HCT116 (cell line): ENCODE results near the gene ZNF581. TPM values are rescaled to one million over a fixed set of nuclear protein-coding genes. Genes with fewer than 3 reads are reported as not detected.

Experiments used
- ATAC-seq: fragments of 200-7000 bp; cut with Tn5 transposase; 2 replicates; pipeline ENCODE4 v1.9.1; 2020; ENCODE audit warnings: mild to moderate bottlenecking, moderate library complexity
- BruUV-seq: library from RNA; stranded (reverse); fragments of 400-500 nt; replicated peaks from 2 replicates; lab custom pipeline; 2021; lab: Mats Ljungman, UMichigan
- CTCF ChIA-PET: fragments of 300-600 bp; sonication (Branson Sonifier 250); formaldehyde crosslinking; loops from one replicate; lab custom pipeline; 2021; ENCODE audit warnings: antibody characterized with exemption; lab: Charles Lee
- POLR2A ChIA-PET: fragments of 300-600, 350-600 bp; sonication (Branson Sonifier 250); formaldehyde crosslinking; loops from one replicate; lab custom pipeline; 2021; ENCODE audit warnings: antibody characterized with exemption; lab: Charles Lee
- RAD21 ChIA-PET, 2 experiments: fragments of 300-600 bp; sonication (Branson Sonifier 250); formaldehyde crosslinking; loops; one replicate each; lab custom pipeline; 2023; ENCODE audit warnings: low total read pairs in 2 of 2; ENCODE audit not compliant: uncharacterized antibody in 2 of 2, unreplicated experiment in 2 of 2, low non-redundant PET in 1 of 2; lab: Charles Lee
- DNase-seq: peaks from one replicate; pipeline ENCODE4 v3.0.0-alpha.2; 2010; ENCODE audit warnings: low read depth, low spot score
- H2AFZ ChIP-seq: fragments of 200-600 bp; shearing (Covaris generic), sonication (generic); 2 replicates; pipeline ENCODE4 v1.6.1; 2017; ENCODE audit warnings: low read depth, mixed run types, mixed read lengths, antibody characterized with exemption, low read length; ENCODE audit not compliant: poor library complexity, severe bottlenecking
- H3K27ac ChIP-seq: 2 replicates; pipeline ENCODE4 v1.5.1; 2012; ENCODE audit warnings: low read depth, low read length
- H3K27me3 ChIP-seq: fragments of 200-600 bp; sonication (generic); 2 replicates; pipeline ENCODE4 v1.6.1; 2016; ENCODE audit warnings: mixed run types, low read length, mixed read lengths; ENCODE audit not compliant: insufficient read depth
- H3K36me3 ChIP-seq, 2 experiments: fragments of 200-500 bp in 1 of 2; fragments of 200-600 bp in 1 of 2; sonication (Bioruptor generic) in 1 of 2; sonication (generic) in 1 of 2; 2 replicates each; pipeline versions ENCODE4 v1.5.1 to v1.6.1; 2014 to 2016; ENCODE audit warnings: low read length in 2 of 2, inconsistent platforms in 1 of 2, mixed read lengths in 1 of 2, mixed run types in 1 of 2; ENCODE audit not compliant: insufficient read depth in 2 of 2, control insufficient read depth in 1 of 2
- H3K4me1 ChIP-seq, 2 experiments: fragments of 200-600 bp in 1 of 2; sonication (generic) in 1 of 2; 2 replicates each; pipeline versions ENCODE4 v1.5.1 to v1.6.1; 2012 to 2017; ENCODE audit warnings: low read length in 2 of 2, inconsistent platforms in 1 of 2, mild to moderate bottlenecking in 1 of 2, mixed read lengths in 1 of 2, mixed run types in 1 of 2, moderate library complexity in 1 of 2; ENCODE audit not compliant: insufficient read depth in 2 of 2, control insufficient read depth in 1 of 2
- H3K4me2 ChIP-seq: fragments of 200-600 bp; sonication (generic); 2 replicates; pipeline ENCODE4 v1.6.1; 2017; ENCODE audit warnings: mixed run types, low read length, mixed read lengths
- H3K4me3 ChIP-seq, 2 experiments: fragments of 200-600 bp in 1 of 2; sonication (generic) in 1 of 2; replicated peaks in 1 of 2; 2 replicates each; pipeline ENCODE4 v1.5.1; 2011 to 2016; ENCODE audit warnings: low read length in 2 of 2, control low read depth in 1 of 2, low read depth in 1 of 2, mild to moderate bottlenecking in 1 of 2, mixed read lengths in 1 of 2, mixed run types in 1 of 2
- H3K79me2 ChIP-seq: fragments of 200-600 bp; sonication (generic); 2 replicates; pipeline ENCODE4 v1.6.1; 2017; ENCODE audit warnings: mild to moderate bottlenecking, mixed run types, low read length, moderate library complexity, mixed read lengths; ENCODE audit not compliant: insufficient read depth
- H3K9ac ChIP-seq: fragments of 200-600 bp; sonication (generic); 2 replicates; pipeline ENCODE4 v1.6.1; 2016; ENCODE audit warnings: low read length, mixed read lengths
- H3K9me2 ChIP-seq: fragments of 200-600 bp; sonication (generic), shearing (Covaris generic); 2 replicates; pipeline ENCODE4 v1.6.1; 2017; ENCODE audit warnings: mixed run types, mild to moderate bottlenecking, moderate library complexity; ENCODE audit not compliant: insufficient read depth
- H3K9me3 ChIP-seq, 2 experiments: fragments of 200-500 bp in 1 of 2; fragments of 200-600 bp in 1 of 2; sonication (Bioruptor generic) in 1 of 2; sonication (generic) in 1 of 2; 2 replicates each; pipeline ENCODE4 v1.6.1; 2014 to 2017; ENCODE audit warnings: low read length in 2 of 2, mixed read lengths in 2 of 2, inconsistent platforms in 1 of 2, low read depth in 1 of 2, mild to moderate bottlenecking in 1 of 2, mixed run types in 1 of 2, moderate library complexity in 1 of 2; ENCODE audit not compliant: control insufficient read depth in 1 of 2, insufficient read depth in 1 of 2
- H4K20me1 ChIP-seq: fragments of 200-600 bp; sonication (generic), shearing (Covaris generic); 2 replicates; pipeline ENCODE4 v1.6.1; 2017; ENCODE audit warnings: mixed run types, mild to moderate bottlenecking, moderate library complexity; ENCODE audit not compliant: insufficient read depth
- CBX3 ChIP-seq: IDR thresholded peaks from 2 replicates; pipeline ENCODE4 v1.6.1; 2012; ENCODE audit warnings: low read depth
- CEBPB ChIP-seq: IDR thresholded peaks from 2 replicates; pipeline ENCODE4 v1.6.1; 2012; ENCODE audit warnings: low read depth
- CTCF ChIP-seq, 3 experiments: fragments of 200-600 bp in 1 of 3; sonication (generic) in 1 of 3; IDR thresholded peaks in 2 of 3; conservative IDR thresholded peaks in 1 of 3; 2 replicates each; pipeline ENCODE4 v1.5.1; 2012 to 2017; ENCODE audit warnings: low read depth in 2 of 3, low read length in 2 of 3, antibody characterized with exemption in 1 of 3, borderline replicate concordance in 1 of 3, control low read depth in 1 of 3, mild to moderate bottlenecking in 1 of 3, mixed read lengths in 1 of 3, mixed run types in 1 of 3, moderate library complexity in 1 of 3; ENCODE audit not compliant: insufficient read depth in 1 of 3
- ELF1 ChIP-seq: IDR thresholded peaks from 2 replicates; pipeline ENCODE4 v1.6.1; 2012; ENCODE audit warnings: low read depth, borderline replicate concordance
- EZH2 ChIP-seq: fragments of 200-600 bp; sonication (generic); IDR thresholded peaks from 2 replicates; pipeline ENCODE4 v1.6.1; 2017; ENCODE audit warnings: antibody characterized with exemption, mixed run types
- FOSL1 ChIP-seq: IDR thresholded peaks from 2 replicates; pipeline ENCODE4 v1.6.1; 2012; ENCODE audit warnings: low read depth
- POLR2A ChIP-seq: IDR thresholded peaks from 2 replicates; pipeline ENCODE4 v1.7.0; 2011; ENCODE audit warnings: borderline replicate concordance; ENCODE audit not compliant: insufficient read depth, insufficient read length; ENCODE audit errors: extremely low read depth
- POLR2AphosphoS5 ChIP-seq: IDR thresholded peaks from 2 replicates; pipeline ENCODE4 v1.6.1; 2011; ENCODE audit warnings: mild to moderate bottlenecking, low read depth, low read length, moderate library complexity
- REST ChIP-seq: IDR thresholded peaks from 2 replicates; pipeline ENCODE4 v1.6.1; 2012; ENCODE audit warnings: low read depth
- SIN3A ChIP-seq: IDR thresholded peaks from 2 replicates; pipeline ENCODE4 v1.6.1; 2012; ENCODE audit warnings: low read depth
- TCF7L2 ChIP-seq: IDR thresholded peaks from 2 replicates; pipeline ENCODE4 v1.7.0; 2011; ENCODE audit warnings: borderline replicate concordance, inconsistent platforms; ENCODE audit not compliant: insufficient read depth, insufficient read length; ENCODE audit errors: extremely low read depth
- intact Hi-C: fragments of 100-400 bp; cut with micrococcal nuclease; formaldehyde crosslinking; loops from 2 replicates; pipeline ENCODE4 v1.10.0; 2022
- total RNA-seq: library from RNA; stranded (reverse); gene quantifications from one replicate; pipeline ENCODE4 v1.2.1, GENCODE V29; 2021; ENCODE audit not compliant: unreplicated experiment

Gene ZNF581
- total RNA-seq, 1 experiment from 2014 or later: 44.4 TPM

- TF ChIP-seq REST (no peak), POLR2A (no peak)
These were observed 43.0 kb downstream of the ZNF581 start (continued) for GRCh38 chr19:55686311-55687050.

- ChIA-PET POLR2A (no interaction called here), CTCF (no interaction called here), RAD21 (no interaction called here)
- H3K4me2 ChIP-seq: no peak overlapping the region
- TF ChIP-seq TCF7L2 (no peak), POLR2AphosphoS5 (no peak), SIN3A (no peak), EZH2 (no peak), CTCF (IDR thresholded peaks at IDR 0.05 in 2 of 3, conservative IDR thresholded peaks at IDR 0.05 in 1 of 3; ENCODE audit: borderline replicate concordance in 1 of 3, insufficient read depth in 1 of 3, low read depth in 2 of 3, low read length in 2 of 3) (no peak), ELF1 (no peak), CBX3 (no peak), FOSL1 (no peak), CEBPB (no peak)
- no TSS peak for BruUV-seq
- H3K9ac ChIP-seq: no peak overlapping the region
- H3K4me1 ChIP-seq: no peaks in the 10 kb centered on the region
- peaks cover 14 to 17% of the 10 kb centered on the region in 2 experiments; a peak in 3 of 4 replicates for H3K36me3 ChIP-seq
- no peaks in the 10 kb centered on the region for H3K9me2 ChIP-seq
- intact Hi-C loops: no loop called here
- no peak overlapping the region for H3K27ac ChIP-seq
- DNase-seq (no peak), ATAC-seq (no peak)
- no peaks in the 10 kb centered on the region for H4K20me1 ChIP-seq
- no peaks in the 10 kb centered on the region for H3K27me3 ChIP-seq
- H3K4me3 ChIP-seq: no peak overlapping the region
- no peaks in the 10 kb centered on the region for H3K9me3 ChIP-seq
- H2AFZ ChIP-seq: no peak overlapping the region
- H3K79me2 ChIP-seq: peaks cover 47% of the 10 kb centered on the region
These were observed 44.1 kb downstream of the ZNF581 start for GRCh38 chr19:55687281-55688201.
